Pulmonary artery endothelial cell (primary cell): ENCODE results near the gene TRAF4. TPM values are rescaled to one million over a fixed set of nuclear protein-coding genes. Genes with fewer than 3 reads are reported as not detected.
A peak's percentile ranks its signal among the peaks of the same experiment; 100 is the strongest.

Experiments
- DNase-seq: peaks from one replicate; pipeline ENCODE4 v3.0.0-alpha.2; 2011; ENCODE audit warnings: low read depth, low spot score
- total RNA-seq: library from RNA; depleted of rRNA; stranded (reverse); fragments of >200 nt; gene quantifications from 2 replicates; pipeline ENCODE4 v1.2.3, GENCODE V29; 2014

Gene TRAF4
- total RNA-seq, 1 donor from 2014 or later, result 32.8 TPM

- DNase-seq, result no peak
Observed at GRCh38 chr17:28747051-28747691, 3.4 kb downstream of the TRAF4 start.

DNA sequence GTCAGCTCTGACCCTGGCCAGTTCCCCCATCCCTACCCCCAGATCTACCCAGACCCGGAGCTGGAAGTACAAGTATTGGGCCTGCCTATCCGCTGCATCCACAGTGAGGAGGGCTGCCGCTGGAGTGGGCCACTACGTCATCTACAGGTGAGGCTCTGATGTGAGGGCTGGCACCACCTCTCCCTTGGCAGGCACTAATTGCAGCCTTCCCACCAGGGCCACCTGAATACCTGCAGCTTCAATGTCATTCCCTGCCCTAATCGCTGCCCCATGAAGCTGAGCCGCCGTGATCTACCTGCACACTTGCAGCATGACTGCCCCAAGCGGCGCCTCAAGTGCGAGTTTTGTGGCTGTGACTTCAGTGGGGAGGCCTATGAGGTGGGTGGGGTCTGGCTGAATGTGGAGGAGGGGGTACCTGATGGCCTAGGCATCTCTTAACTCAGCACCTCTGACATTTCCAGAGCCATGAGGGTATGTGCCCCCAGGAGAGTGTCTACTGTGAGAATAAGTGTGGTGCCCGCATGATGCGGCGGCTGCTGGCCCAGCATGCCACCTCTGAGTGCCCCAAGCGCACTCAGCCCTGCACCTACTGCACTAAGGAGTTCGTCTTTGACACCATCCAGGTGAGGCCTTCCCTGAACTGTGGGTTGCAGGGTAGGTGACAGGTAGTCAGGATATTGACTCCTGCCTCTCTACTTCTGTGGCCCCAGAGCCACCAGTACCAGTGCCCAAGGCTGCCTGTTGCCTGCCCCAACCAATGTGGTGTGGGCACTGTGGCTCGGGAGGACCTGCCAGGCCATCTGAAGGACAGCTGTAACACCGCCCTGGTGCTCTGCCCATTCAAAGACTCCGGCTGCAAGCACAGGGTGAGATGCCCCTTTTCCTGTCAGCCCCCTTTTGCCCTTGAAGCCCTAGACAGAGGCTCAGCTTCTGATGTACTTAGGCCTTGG, 4.3 kb downstream of the TRAF4 start:
- DNase-seq, result no peak

- no peak for DNase-seq
Observed at GRCh38 chr17:28748852-28749515, 5.2 kb downstream of the TRAF4 start.

DNA sequence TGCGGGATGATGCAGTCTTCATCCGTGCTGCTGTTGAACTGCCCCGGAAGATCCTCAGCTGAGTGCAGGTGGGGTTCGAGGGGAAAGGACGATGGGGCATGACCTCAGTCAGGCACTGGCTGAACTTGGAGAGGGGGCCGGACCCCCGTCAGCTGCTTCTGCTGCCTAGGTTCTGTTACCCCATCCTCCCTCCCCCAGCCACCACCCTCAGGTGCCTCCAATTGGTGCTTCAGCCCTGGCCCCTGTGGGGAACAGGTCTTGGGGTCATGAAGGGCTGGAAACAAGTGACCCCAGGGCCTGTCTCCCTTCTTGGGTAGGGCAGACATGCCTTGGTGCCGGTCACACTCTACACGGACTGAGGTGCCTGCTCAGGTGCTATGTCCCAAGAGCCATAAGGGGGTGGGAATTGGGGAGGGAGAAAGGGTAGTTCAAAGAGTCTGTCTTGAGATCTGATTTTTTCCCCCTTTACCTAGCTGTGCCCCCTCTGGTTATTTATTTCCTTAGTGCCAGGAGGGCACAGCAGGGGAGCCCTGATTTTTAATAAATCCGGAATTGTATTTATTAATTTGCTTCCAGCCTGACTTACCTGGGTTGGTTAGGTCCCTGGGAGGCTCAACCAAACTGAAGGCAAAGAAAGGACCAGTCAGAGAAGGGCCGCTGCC, 5.8 kb downstream of the TRAF4 start:
- DNase-seq, result no peak

DNA sequence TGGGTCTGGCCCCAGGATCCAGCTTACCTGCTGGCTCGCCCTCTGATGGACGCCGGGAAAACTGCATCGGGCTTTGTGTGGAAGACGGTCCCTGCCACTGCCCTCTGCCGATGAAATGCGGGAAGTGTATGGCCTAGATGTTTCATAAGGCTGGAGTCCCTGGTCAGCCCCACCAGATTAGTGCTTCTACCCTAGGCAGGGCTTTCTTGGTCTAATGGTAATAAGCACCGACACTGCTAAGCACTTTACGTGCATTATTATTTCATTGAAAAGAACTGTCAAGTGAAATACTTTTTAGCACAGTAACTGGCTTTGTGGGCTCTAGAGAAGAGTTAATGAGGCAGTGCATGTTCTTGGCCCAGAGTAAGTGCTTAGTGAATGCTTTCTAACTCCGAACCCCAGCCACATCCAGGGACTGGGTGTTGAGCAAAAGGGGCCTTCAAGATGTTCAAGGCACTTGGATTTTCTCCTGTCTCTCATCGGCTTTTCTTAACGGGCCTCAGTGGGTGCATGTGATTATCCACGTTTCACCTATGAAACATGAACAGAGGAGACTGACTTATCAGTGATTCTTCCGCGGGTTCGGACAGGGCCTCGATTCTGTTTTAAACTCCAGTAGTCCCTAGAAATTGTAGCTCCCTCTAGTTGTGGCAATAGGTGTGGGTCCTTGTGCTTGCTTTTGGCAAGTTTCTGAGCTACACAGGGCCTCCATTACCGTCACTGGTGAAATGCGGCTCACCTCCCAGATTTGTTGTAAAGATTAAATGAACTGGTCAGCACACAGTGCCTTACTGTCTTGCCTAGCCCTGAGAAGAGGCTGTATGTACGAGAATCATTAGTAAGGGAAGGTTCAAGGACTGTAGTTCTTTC, 6.6 kb downstream of the TRAF4 start:
- peak; percentile 80 for DNase-seq

DNA sequence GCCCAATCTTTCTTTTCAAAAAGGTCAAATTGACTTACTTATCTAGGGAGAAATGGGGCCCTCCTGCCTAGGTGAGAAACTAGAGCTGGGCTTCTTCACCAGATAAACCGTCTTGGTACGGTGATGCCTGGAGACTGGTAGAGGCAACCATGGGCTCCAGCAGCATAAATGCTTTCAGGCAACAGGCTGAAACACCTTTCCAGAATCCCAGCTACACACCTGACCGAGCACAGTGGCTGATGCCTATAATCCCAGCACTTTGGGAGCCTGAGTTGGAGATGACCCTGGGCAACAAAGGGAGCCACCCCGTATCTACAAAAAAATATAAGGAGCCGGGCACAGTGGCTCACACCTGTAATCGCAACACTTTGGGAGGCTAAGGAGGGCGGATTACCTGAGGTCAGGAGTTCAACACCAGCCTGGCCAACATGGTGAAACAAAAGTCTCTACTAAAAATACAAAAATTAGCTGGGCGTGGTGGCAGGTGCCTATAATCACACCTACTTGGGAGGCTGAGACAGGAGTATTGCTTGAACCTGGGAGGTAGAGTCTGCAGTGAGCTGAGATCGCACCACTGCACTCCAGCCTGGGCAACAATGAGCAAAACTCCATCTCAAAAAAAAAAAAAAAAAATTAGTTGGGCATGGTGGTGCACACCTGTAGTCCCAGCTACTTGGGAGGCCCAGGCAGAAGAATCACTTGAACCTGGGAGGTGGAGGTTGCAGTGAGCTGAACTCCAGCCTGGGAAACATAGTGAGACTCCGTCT, 8.0 kb downstream of the TRAF4 start:
- no peak for DNase-seq

GRCh38 chr17:28755486-28755885, 11.7 kb downstream of the TRAF4 start:
- no peak for DNase-seq

DNA sequence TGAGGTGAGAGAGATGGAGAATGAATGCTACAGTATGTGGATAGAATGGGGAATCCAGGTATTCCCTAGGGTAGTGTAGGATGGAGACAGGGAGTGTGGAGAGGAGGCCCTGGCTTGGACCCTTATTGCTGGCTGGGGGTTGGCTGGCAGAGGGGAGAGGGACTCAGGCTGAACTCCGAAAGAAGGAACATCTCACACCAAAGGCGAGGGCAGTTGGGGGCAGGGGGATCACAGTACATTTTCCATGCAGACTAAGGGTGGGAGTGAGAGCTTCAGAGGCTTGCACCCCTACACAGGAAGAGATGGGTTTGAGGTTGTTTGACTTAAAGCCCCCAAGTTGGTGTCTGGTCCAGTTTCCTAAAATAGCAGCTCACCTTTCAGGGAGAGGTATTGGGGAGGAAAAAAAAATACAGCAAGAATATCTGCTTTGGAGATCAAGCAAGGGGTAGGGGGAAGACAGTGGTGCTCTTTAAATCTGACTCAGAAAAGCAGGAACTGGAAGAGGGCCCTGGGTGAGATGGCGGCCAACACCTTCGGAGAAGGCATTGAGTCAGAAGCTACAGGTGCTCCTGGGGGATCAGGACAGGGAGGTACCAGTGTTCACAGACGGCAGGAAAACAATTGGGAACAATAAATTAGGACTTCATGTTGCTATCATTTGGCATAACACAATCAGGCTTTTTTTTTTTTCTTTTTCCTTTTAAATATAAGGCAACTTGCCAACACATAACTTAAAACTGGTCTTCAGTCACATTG, 12.4 kb downstream of the TRAF4 start:
- DNase-seq, result no peak

DNA sequence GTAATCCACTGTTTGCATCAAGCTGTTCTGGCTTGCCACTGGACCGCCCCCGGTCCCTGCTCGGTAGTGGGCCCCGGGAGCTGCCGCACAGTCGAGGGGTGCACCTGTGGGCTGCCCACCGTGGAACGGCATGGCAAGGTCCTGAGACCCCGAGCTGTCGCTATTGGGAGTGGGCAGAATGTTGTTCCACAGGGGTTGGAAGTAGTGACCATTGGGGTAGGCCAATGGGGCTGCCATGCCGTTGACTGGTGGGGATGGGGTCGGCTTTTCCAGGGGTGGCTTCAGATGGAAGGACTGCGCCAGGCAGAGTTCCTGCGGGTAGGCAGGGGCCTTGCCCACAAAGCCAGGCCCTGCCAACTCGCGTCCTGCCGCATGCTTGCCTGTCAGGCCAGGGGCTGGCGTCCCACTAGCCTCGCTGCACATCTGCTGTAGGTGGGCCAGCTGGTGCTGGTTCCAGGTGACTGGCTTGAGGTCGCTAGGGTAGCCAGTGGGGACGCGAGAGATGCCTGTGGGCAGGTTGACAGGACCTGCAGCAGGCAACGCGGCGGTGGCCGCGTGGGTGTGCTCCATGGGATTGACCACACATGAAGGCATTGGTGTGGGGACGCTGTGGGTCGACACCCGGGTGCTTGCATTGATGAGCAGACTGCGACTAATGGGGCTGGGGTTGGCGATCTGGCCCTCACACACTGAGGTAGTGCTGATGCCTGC, 14.8 kb downstream of the TRAF4 start:
- no peak for DNase-seq

DNA sequence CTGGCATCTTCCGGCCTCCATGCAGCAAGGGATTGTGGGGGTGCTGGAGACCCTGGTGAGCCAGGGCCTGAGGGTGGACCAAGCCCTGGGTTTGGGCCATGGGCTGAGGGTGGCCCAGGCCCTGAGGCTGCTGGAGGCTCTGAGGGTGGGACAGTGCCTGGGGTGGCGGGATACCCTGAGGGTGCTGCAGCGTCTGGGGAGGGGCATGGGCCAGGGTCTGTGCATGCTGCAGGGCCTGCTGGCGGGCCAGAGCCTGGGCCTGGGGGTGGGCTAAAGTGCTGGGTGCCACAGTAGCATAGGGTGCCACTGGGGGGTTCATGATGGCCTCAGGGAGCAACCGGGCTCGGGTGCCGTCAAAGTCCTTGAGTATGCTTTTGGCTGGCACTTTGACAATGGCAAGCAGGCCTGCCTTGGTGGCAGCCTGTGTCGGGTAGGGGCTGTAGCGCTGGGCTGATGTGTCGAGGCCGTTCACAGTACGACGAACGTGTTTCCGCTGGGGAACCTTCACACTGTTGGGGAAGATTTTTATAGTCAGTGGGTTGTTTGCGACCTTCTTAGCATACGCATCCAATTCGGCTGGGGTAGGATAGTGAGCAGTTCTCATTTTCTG, 15.6 kb downstream of the TRAF4 start:
- DNase-seq, result no peak

GRCh38 chr17:28760601-28761562, 17.1 kb downstream of the TRAF4 start:
- DNase-seq, result no peak

- no peak for DNase-seq
Observed at GRCh38 chr17:28763137-28763799, 19.5 kb downstream of the TRAF4 start.

DNA sequence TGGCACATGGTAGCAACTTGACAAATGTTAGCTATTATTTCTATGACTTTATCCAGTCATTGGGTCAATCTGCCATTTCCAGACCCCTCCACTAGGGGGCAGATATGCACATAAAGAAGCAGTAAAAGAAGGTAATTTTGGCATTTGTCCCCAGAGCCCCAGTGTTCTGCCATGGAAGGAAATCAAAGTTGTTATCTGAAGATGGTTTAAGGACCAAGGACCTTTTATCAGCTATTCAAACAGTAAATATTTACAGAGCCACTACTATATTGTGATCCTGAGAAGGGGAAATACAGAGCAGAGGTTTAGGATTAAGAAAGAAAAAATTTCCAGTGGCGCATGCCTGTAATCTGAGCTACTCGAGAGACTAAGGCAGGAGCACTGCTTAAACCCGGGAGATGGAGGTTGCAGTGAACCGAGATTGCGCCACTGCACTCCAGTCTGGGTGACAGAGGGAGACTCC, 20.0 kb downstream of the TRAF4 start:
- no peak for DNase-seq

GRCh38 chr17:28765038-28765437, 21.2 kb downstream of the TRAF4 start:
- DNase-seq, result no peak

DNA sequence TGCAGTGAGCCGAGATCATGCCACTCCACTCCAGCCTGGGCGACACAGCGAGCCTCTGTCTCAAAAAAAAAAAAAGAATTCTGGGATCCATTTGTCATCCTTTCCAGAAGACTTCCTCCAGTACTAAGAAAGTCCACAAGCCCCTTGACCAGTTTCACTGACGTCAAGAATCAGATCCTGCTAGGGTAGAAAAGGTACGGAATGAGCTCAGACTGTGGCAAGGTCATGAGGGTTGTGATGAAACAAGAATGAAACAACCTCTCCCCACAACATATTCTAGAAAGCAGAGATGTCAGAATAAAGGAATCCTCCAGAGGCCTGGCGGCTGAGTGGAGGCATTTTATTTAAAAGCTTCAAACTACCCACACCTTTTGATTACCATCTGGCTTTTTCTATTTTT, 29.9 kb downstream of the TRAF4 start:
- no peak for DNase-seq

DNA sequence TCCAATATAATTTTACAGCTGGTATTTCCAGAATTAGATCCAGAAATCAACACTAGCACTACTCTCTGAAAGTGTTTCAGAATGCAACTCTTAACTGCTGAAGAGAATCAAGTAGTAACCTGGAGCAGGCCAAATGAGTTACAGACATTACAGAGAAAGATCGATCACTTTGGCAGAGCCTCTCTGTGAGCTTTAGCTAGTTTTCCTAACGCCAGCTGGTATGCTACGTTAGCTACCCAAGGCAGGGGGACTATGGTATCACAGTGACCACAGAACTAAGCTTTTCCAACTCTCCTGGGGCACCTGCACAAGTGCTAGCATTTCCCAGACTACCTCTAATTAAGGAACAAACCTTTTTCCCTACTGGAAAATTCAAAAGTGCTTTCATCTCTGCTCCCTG, 30.4 kb downstream of the TRAF4 start:
- DNase-seq, result no peak
